ENCODE results near the gene GLE1. TPM values are rescaled to one million over a fixed set of nuclear protein-coding genes. Genes with fewer than 3 reads are reported as not detected.

GLE1 gene
- total RNA-seq, 1 donor from 2014 or later: 21.8 TPM

DNA sequence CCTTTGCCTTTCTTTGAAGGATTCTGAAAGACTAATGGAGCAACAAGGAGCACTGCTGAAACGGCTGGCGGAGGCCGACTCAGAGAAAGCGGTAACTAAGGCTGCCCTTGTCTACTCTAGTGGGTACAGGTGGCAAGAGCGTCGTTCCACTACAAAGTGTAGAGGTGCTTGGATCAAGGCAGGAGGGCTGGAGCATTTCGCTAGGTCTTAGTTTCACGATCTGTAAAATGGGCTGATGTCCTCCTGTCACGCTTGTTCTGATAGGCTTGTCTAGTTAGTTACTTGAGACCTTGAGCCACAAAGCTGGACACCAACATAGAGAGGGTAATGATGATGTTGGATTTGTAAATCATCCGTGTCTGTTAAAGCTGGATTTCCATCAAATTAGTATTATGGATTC is 23.0 kb upstream of the GLE1 start:
- Mint-ChIP-seq H3K9me3 (no peaks in the 10 kb centered on the region), H3K4me1 (ENCODE audit: unreplicated experiment) (no peaks in the 10 kb centered on the region), H3K27ac (no peak overlapping the region), H3K4me3 (no peak overlapping the region), H3K36me3 (peaks cover 22% of the 10 kb centered on the region), H3K27me3 (no peaks in the 10 kb centered on the region)
- TF ChIP-seq CTCF (conservative IDR thresholded peaks at IDR 0.05): no peak
- DNase-seq (ENCODE audit: extremely low spot score, unreplicated experiment): no peak

- H3K36me3 Mint-ChIP-seq: peaks cover 25% of the 10 kb centered on the region
- TF ChIP-seq CTCF (conservative IDR thresholded peaks at IDR 0.05): no peak
- DNase-seq (ENCODE audit: extremely low spot score, unreplicated experiment): no peak
- H3K27ac Mint-ChIP-seq: no peak overlapping the region
- no peaks in the 10 kb centered on the region for H3K27me3 Mint-ChIP-seq
- no peaks in the 10 kb centered on the region for H3K4me1 Mint-ChIP-seq (ENCODE audit: unreplicated experiment)
- no peak overlapping the region for H3K4me3 Mint-ChIP-seq
- no peaks in the 10 kb centered on the region for H3K9me3 Mint-ChIP-seq
Measured at GRCh38 chr9:128482186-128482585, 22.3 kb upstream of the GLE1 start.

- H3K4me1 Mint-ChIP-seq (ENCODE audit: unreplicated experiment): no peaks in the 10 kb centered on the region
- no peaks in the 10 kb centered on the region for H3K27me3 Mint-ChIP-seq
- H3K4me3 Mint-ChIP-seq: no peak overlapping the region
- no peaks in the 10 kb centered on the region for H3K9me3 Mint-ChIP-seq
- no peak for TF ChIP-seq CTCF (conservative IDR thresholded peaks at IDR 0.05)
- no peak overlapping the region for H3K27ac Mint-ChIP-seq
- H3K36me3 Mint-ChIP-seq: peaks cover 24% of the 10 kb centered on the region
- DNase-seq (ENCODE audit: extremely low spot score, unreplicated experiment): no peak
Measured at GRCh38 chr9:128484686-128485413, 19.7 kb upstream of the GLE1 start.

- Mint-ChIP-seq H3K27me3 (no peaks in the 10 kb centered on the region), H3K9me3 (no peaks in the 10 kb centered on the region), H3K27ac (no peak overlapping the region), H3K4me3 (no peak overlapping the region), H3K4me1 (ENCODE audit: unreplicated experiment) (no peaks in the 10 kb centered on the region), H3K36me3 (peaks cover 27% of the 10 kb centered on the region)
- TF ChIP-seq CTCF (conservative IDR thresholded peaks at IDR 0.05): no peak
- no peak for DNase-seq (ENCODE audit: extremely low spot score, unreplicated experiment)
Measured at GRCh38 chr9:128485414-128485855, 19.1 kb upstream of the GLE1 start.

GRCh38 chr9:128486201-128486600 is 18.3 kb upstream of the GLE1 start:
- no peak for DNase-seq (ENCODE audit: extremely low spot score, unreplicated experiment)
- Mint-ChIP-seq H3K4me1 (ENCODE audit: unreplicated experiment) (no peaks in the 10 kb centered on the region), H3K4me3 (no peak overlapping the region), H3K27ac (no peak overlapping the region), H3K36me3 (peaks cover 30% of the 10 kb centered on the region), H3K9me3 (no peaks in the 10 kb centered on the region), H3K27me3 (no peaks in the 10 kb centered on the region)
- no peak for TF ChIP-seq CTCF (conservative IDR thresholded peaks at IDR 0.05)

Measured in type B pancreatic cell (in vitro differentiated cells).